BLaER1 treated with 17β-estradiol and CSF1 and Interleukin-3, amounts not matched to agents 10 nM and 100 nM (cell line): ENCODE results near the gene NEDD8.
A peak's percentile ranks its signal among the peaks of the same experiment; 100 is the strongest.

Experiments used
- H3K27ac ChIP-seq, 11 experiments: shearing (Covaris generic); formaldehyde crosslinking; 2 replicates each; pipeline ENCODE4 v1.8.1; 2022
- H3K27me3 ChIP-seq, 11 experiments: shearing (Covaris generic); formaldehyde crosslinking; 2 replicates each; pipeline ENCODE4 v1.8.1; 2022
- H3K36me3 ChIP-seq, 11 experiments: shearing (Covaris generic); formaldehyde crosslinking; 2 replicates each; pipeline ENCODE4 v1.8.1; 2022
- H3K4me1 ChIP-seq, 10 experiments: shearing (Covaris generic); formaldehyde crosslinking; 2 replicates each; pipeline ENCODE4 v1.8.1; 2022
- H3K4me2 ChIP-seq, 11 experiments: shearing (Covaris generic); formaldehyde crosslinking; 2 replicates each; pipeline ENCODE4 v1.8.1; 2022
- H3K4me3 ChIP-seq, 10 experiments: shearing (Covaris generic); formaldehyde crosslinking; 2 replicates each; pipeline ENCODE4 v1.8.1; 2022
- H3K9ac ChIP-seq, 11 experiments: shearing (Covaris generic); formaldehyde crosslinking; 2 replicates each; pipeline ENCODE4 v1.8.1; 2022
- H3K9me3 ChIP-seq, 11 experiments: shearing (Covaris generic); formaldehyde crosslinking; replicated peaks in 1 of 11; 2 replicates each; pipeline ENCODE4 v1.8.1; 2022
- H4K20me1 ChIP-seq, 11 experiments: shearing (Covaris generic); formaldehyde crosslinking; 2 replicates each; pipeline ENCODE4 v1.8.1; 2022
- Cebpa-rat ChIP-seq, 11 experiments: shearing (Covaris generic); IDR thresholded peaks; 2 replicates each; pipeline ENCODE4 v1.8.1; 2022

NEDD8 gene

DNA sequence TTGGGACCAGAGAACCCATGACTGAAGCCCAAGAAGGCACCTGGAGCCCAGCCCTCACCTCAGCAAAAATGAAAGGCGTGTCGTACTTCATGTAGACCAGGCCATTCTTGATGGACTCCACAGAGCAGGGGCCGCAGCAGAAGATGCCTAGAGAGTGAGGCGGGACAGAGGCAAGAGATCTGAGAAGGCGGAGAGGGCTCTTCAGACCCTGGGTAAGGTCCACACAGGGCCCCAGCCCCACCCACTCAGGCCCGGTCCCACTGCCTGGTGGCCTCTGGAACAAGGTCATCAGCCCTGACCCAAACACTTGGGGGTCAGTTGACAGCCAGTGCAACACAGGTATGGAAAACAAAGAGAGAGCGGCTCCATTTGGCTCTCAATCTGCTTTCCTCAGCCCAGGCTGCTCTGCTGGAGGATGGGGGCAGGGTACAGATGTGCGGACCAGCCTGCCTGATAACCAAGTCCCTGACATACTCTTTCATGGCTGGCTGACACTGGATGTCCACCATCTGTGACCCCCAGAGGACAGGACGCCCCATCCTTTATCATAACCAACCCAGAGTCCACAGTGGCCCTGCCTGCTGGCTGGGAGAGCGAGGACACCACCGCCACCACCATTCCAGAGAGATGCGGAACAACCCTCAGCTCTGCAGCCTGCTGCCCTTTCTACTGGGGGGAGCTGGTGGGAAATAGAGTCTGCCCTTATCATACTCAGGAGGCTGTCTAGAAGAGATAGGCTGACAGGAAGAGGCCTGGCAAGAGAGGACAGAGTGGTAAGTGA, 24.0 kb upstream of the NEDD8 start:
- peaks cover 0 to 10% (median 2%) of the 10 kb centered on the region in 10 experiments; a peak in 11 of 20 replicates for H3K4me1 ChIP-seq
- no peaks in the 10 kb centered on the region for H3K27me3 ChIP-seq
- H3K9ac ChIP-seq = 0 out of 22 replicates have a peak overlapping the region, but pooled peaks of 1 of the 11 experiments have one; percentile 8
- no peaks in the 10 kb centered on the region for H4K20me1 ChIP-seq
- TF ChIP-seq Cebpa-rat (IDR thresholded peaks at IDR 0.05) = no peak
- no peaks in the 10 kb centered on the region for H3K9me3 ChIP-seq
- H3K27ac ChIP-seq = no peak overlapping the region
- H3K4me3 ChIP-seq = no peak overlapping the region
- H3K36me3 ChIP-seq = peaks cover 0 to 72% (median 28%) of the 10 kb centered on the region in 11 experiments; a peak in 13 of 22 replicates
- H3K4me2 ChIP-seq = no peak overlapping the region

DNA sequence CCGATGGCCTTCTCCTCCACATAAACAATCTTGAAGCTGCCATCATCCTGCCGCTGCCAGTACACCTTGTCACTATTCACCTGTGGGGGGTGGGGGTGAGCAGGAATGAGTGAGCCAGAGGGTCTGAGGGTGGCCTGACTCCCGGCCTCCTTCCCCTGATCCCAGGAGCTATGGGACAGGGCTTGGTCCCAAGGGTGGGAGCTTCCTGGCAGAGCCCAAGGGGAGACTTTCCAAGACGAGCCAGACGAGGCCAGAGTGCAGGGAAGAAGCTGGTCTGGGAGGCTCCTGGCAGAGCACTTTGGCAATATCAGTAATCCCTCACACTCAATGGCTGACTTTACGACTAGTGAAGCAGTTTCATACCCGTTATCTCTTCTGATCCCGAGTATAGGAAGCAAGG, 23.3 kb upstream of the NEDD8 start:
- Histone ChIP-seq H3K4me3 (no peak overlapping the region), H3K9ac (no peak overlapping the region), H3K27ac (no peak overlapping the region), H3K4me1 (peaks cover 4 to 17% (median 9%) of the 10 kb centered on the region in 10 experiments), H3K9me3 (no peaks in the 10 kb centered on the region), H3K4me2 (no peak overlapping the region), H4K20me1 (no peaks in the 10 kb centered on the region), H3K36me3 (peaks cover 0 to 67% (median 28%) of the 10 kb centered on the region in 11 experiments; a peak in 13 of 22 replicates), H3K27me3 (no peaks in the 10 kb centered on the region)
- TF ChIP-seq Cebpa-rat (IDR thresholded peaks at IDR 0.05) = no peak

GRCh38 chr14:24254630-24255392, 22.6 kb upstream of the NEDD8 start:
- TF ChIP-seq Cebpa-rat (IDR thresholded peaks at IDR 0.05) = no peak
- peaks cover 0 to 62% (median 28%) of the 10 kb centered on the region in 11 experiments; a peak in 13 of 22 replicates for H3K36me3 ChIP-seq
- no peaks in the 10 kb centered on the region for H4K20me1 ChIP-seq
- H3K4me3 ChIP-seq = no peak overlapping the region
- no peak overlapping the region for H3K9ac ChIP-seq
- no peak overlapping the region for H3K27ac ChIP-seq
- no peak overlapping the region for H3K4me2 ChIP-seq
- no peaks in the 10 kb centered on the region for H3K9me3 ChIP-seq
- peaks cover 9 to 22% (median 13%) of the 10 kb centered on the region in 10 experiments for H3K4me1 ChIP-seq
- no peaks in the 10 kb centered on the region for H3K27me3 ChIP-seq

DNA sequence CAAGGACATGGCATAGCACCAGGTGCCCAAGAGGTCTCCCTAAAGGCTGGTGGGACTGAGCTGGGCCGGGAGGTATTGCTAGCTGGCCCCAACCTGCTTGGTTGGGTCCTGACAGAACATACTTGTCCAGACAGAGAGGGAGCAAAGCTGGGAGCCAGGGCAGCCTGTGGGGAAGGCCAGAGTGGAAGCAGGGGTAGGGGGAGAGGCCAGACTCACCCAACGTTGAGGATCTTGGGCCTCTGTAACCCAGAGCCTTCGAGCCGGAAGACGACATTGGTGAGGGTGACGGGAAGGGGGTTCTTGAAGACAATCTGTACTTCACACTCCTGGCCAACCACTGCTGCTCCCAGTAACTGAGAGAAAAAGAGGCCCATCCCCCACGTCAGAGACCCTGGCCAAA, 21.8 kb upstream of the NEDD8 start:
- no peak for TF ChIP-seq Cebpa-rat (IDR thresholded peaks at IDR 0.05)
- H3K9ac ChIP-seq = no peak overlapping the region
- no peak overlapping the region for H3K27ac ChIP-seq
- no peaks in the 10 kb centered on the region for H4K20me1 ChIP-seq
- H3K4me1 ChIP-seq = peaks cover 9 to 22% (median 13%) of the 10 kb centered on the region in 10 experiments
- no peaks in the 10 kb centered on the region for H3K9me3 ChIP-seq
- H3K36me3 ChIP-seq = peaks cover 0 to 58% (median 28%) of the 10 kb centered on the region in 11 experiments; a peak in 13 of 22 replicates
- no peak overlapping the region for H3K4me3 ChIP-seq
- H3K27me3 ChIP-seq = no peaks in the 10 kb centered on the region
- H3K4me2 ChIP-seq = no peak overlapping the region

DNA sequence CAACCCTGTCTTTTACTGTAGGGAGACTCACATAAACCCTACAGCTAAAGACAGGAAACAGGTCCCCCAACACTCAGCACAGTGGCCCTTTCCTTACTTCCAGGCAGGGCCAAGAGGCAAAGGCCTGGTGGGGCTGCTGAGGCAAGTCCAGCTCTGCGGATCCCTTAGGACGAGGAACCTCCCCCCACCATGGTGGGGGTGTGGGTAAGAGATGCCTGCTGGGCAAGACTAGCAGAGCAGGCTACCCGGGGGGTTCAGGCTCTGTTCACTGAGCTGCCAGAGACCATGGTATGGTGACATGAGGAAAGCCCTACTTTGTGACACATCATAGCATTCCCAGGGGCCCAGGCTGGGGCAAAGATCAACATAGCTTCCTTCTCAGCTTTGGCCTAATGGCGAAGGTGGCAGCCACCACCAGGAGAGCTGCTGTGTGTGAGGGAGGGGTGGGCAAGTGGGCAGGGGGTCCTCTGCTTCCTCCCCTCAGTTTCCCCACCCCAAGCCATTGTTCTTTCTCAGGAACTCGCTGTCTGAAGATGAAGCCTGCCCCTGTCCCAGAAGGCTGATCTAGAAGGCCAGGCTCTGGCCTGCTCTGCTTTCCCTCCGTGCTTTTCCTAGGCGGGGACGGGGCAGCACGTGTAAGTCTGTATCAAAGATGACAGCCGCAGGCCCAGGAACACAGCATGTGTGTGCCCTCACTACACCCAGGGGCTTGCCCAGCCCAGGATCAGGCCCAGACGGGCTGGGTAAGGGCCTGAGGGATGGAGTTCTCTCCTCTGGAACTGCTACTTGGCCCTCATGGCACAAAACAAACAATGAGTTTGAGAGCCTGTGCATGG, 20.3 kb upstream of the NEDD8 start:
- TF ChIP-seq Cebpa-rat (IDR thresholded peaks at IDR 0.05) = no peak
- no peak overlapping the region for H3K9ac ChIP-seq
- peaks cover 0 to 61% (median 28%) of the 10 kb centered on the region in 11 experiments; a peak in 13 of 22 replicates for H3K36me3 ChIP-seq
- no peaks in the 10 kb centered on the region for H3K27me3 ChIP-seq
- H3K4me1 ChIP-seq = peaks cover 9 to 22% (median 13%) of the 10 kb centered on the region in 10 experiments
- H3K27ac ChIP-seq = no peak overlapping the region
- H3K4me2 ChIP-seq = no peak overlapping the region; a peak in 1 of 22 replicates
- no peak overlapping the region for H3K4me3 ChIP-seq
- H4K20me1 ChIP-seq = no peaks in the 10 kb centered on the region
- H3K9me3 ChIP-seq = no peaks in the 10 kb centered on the region

- Histone ChIP-seq H3K36me3 (peaks cover 0 to 60% (median 28%) of the 10 kb centered on the region in 11 experiments; a peak in 13 of 22 replicates), H3K4me3 (no peak overlapping the region), H3K27me3 (no peaks in the 10 kb centered on the region), H3K4me2 (no peak overlapping the region; a peak in 1 of 22 replicates), H4K20me1 (no peaks in the 10 kb centered on the region), H3K9me3 (no peaks in the 10 kb centered on the region), H3K27ac (no peak overlapping the region), H3K9ac (no peak overlapping the region), H3K4me1 (peaks cover 9 to 28% (median 18%) of the 10 kb centered on the region in 10 experiments)
- no peak for TF ChIP-seq Cebpa-rat (IDR thresholded peaks at IDR 0.05)
These were observed 19.7 kb upstream of the NEDD8 start for GRCh38 chr14:24251880-24252288.

- Histone ChIP-seq H3K4me1 (peaks cover 9 to 35% (median 25%) of the 10 kb centered on the region in 10 experiments), H3K4me3 (no peak overlapping the region), H3K27ac (peak overlapping the region in 3 of 11 experiments; percentile 4 to 25 (median 9); a peak in 2 of 22 replicates), H3K4me2 (peak overlapping the region; percentile 11 to 62 (median 46); a peak in 20 of 22 replicates), H3K9ac (peak overlapping the region in 3 of 11 experiments; percentile 4 to 5 (median 5); a peak in 2 of 22 replicates), H4K20me1 (no peaks in the 10 kb centered on the region), H3K36me3 (peaks cover 0 to 44% (median 26%) of the 10 kb centered on the region in 11 experiments; a peak in 13 of 22 replicates), H3K9me3 (no peaks in the 10 kb centered on the region), H3K27me3 (no peaks in the 10 kb centered on the region)
- TF ChIP-seq Cebpa-rat (IDR thresholded peaks at IDR 0.05) = no peak
These were observed 18.2 kb upstream of the NEDD8 start for GRCh38 chr14:24250354-24250753.

DNA sequence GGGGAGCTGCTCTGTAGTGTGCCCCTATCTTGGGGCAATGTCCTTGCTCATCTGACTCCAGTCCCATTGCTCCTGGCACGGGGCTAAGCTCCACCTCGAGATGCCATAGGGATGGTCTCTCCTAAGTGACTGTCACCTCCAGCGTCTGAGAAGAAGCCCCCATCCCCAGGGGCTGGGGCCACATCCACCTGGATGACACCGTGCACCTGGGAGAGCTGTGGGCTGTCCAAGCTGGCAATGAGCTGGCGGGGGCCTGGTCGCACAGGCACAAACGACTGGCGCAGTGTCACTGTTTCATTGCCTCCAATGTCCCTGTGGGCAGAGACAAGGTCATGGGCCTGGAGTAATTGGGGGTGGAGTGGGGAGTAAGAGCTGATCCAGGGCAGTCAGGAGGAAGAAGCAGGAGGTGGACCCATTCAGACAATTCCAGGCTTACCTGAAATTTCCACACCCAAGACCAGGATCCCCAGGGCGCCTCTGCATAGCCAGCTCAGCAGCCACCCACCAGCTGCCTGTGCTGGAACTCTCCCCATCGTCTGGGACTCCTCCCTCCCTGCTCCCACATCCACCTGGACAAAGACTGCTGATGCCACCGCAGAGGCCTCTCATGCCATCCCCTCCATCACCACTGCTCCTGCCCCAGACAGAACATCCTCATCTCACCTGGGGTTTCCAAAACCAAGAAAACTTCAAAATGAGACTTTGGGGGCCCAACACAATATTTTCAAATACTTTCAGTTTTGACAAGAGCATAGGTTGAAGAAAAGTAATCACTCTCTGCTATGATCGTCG, 17.3 kb upstream of the NEDD8 start:
- Histone ChIP-seq H3K9ac (no peak overlapping the region), H3K4me2 (peak overlapping the region in 1 of 11 experiments; percentile 57; a peak in 1 of 22 replicates), H3K9me3 (no peaks in the 10 kb centered on the region), H4K20me1 (no peaks in the 10 kb centered on the region), H3K27ac (no peak overlapping the region), H3K36me3 (peaks cover 0 to 35% (median 17%) of the 10 kb centered on the region in 11 experiments; a peak in 11 of 22 replicates), H3K27me3 (no peaks in the 10 kb centered on the region), H3K4me3 (no peak overlapping the region), H3K4me1 (peaks cover 9 to 44% (median 25%) of the 10 kb centered on the region in 10 experiments)
- TF ChIP-seq Cebpa-rat (IDR thresholded peaks at IDR 0.05) = no peak
